Subcutaneous abdominal adipose tissue (tissue), 5 donors: Measurements from ENCODE around the gene DRC3.

ENCODE experiments used
- H3K27ac ChIP-seq: one replicate; pipeline ENCODE4 v1.7.0; 2013; ENCODE audit warnings: low read depth, mild to moderate bottlenecking, inconsistent platforms, low read length, moderate library complexity
- H3K27me3 ChIP-seq, 5 donors: one replicate each; pipeline ENCODE4 v1.7.0; 2013; ENCODE audit warnings: low read length in 5 of 5, inconsistent platforms in 1 of 5; ENCODE audit not compliant: control insufficient read depth in 5 of 5, insufficient read depth in 4 of 5
- H3K36me3 ChIP-seq, 5 donors: one replicate each; pipeline ENCODE4 v1.7.0; 2013; ENCODE audit warnings: low read length in 5 of 5; ENCODE audit not compliant: control insufficient read depth in 5 of 5, insufficient read depth in 5 of 5
- H3K4me1 ChIP-seq, 5 donors: one replicate each; pipeline ENCODE4 v1.7.0; 2013; ENCODE audit warnings: low read length in 5 of 5, mild to moderate bottlenecking in 3 of 5, moderate library complexity in 1 of 5; ENCODE audit not compliant: control insufficient read depth in 5 of 5, insufficient read depth in 5 of 5
- H3K4me3 ChIP-seq, 5 donors: one replicate each; pipeline ENCODE4 v1.7.0; 2013; ENCODE audit warnings: low read length in 5 of 5, low read depth in 1 of 5
- H3K9ac ChIP-seq, 5 donors: one replicate each; pipeline ENCODE4 v1.7.0; 2013; ENCODE audit warnings: low read length in 5 of 5, mild to moderate bottlenecking in 4 of 5, moderate library complexity in 3 of 5
- H3K9me3 ChIP-seq, 5 donors: one replicate each; pipeline ENCODE4 v1.7.0; 2013; ENCODE audit warnings: low read length in 5 of 5; ENCODE audit not compliant: control insufficient read depth in 5 of 5
- donor health status: healthy.
- donor health status: healthy.
- donor health status: healthy.
- donor health status: healthy.
- donor health status: healthy.

The DRC3 gene

GRCh38 chr17:18000030-18000408 lies 27.4 kb downstream of the DRC3 start:
- H3K36me3 ChIP-seq = no peaks in the 10 kb centered on the region
- peaks cover 0 to under 1% (median 0%) of the 10 kb centered on the region in 5 donors for H3K4me1 ChIP-seq
- H3K4me3 ChIP-seq = no peak overlapping the region
- H3K27me3 ChIP-seq = no peaks in the 10 kb centered on the region
- no peak overlapping the region for H3K27ac ChIP-seq
- no peaks in the 10 kb centered on the region for H3K9me3 ChIP-seq
- H3K9ac ChIP-seq = no peak overlapping the region

DNA sequence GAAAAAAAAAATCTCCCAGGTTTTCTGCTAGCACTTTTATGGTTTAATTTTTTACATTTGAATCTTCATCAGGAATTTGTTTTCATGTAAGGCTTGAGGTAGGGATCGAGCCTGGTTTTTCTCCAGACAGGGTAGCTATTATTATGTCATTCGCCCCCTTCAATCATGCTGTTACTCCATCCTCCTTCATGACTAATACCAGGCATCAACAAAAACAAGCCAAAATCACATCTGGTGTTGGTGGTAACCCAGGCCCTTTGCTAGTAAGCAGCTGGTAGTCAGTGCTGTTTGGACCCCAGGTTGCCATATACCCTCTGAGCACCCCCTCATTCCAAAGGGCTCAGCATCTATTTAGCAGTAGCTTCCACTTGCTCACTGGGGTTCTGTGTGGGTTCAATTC lies 29.5 kb downstream of the DRC3 start:
- H3K36me3 ChIP-seq = peaks cover 0 to 8% (median 5%) of the 10 kb centered on the region in 5 donors
- no peaks in the 10 kb centered on the region for H3K9me3 ChIP-seq
- no peak overlapping the region for H3K4me3 ChIP-seq
- no peak overlapping the region for H3K27ac ChIP-seq
- H3K4me1 ChIP-seq = no peaks in the 10 kb centered on the region
- no peaks in the 10 kb centered on the region for H3K27me3 ChIP-seq
- H3K9ac ChIP-seq = no peak overlapping the region

- Histone ChIP-seq H3K27ac (no peak overlapping the region), H3K36me3 (peaks cover 0 to 29% (median 11%) of the 10 kb centered on the region in 5 donors), H3K9me3 (no peaks in the 10 kb centered on the region), H3K4me3 (no peak overlapping the region), H3K27me3 (no peaks in the 10 kb centered on the region), H3K9ac (no peak overlapping the region), H3K4me1 (no peaks in the 10 kb centered on the region)
Observed at GRCh38 chr17:18004345-18004744, 31.7 kb downstream of the DRC3 start.

- no peaks in the 10 kb centered on the region for H3K27me3 ChIP-seq
- peaks cover 0 to 33% (median 11%) of the 10 kb centered on the region in 5 donors for H3K36me3 ChIP-seq
- H3K27ac ChIP-seq = no peak overlapping the region
- H3K9ac ChIP-seq = no peak overlapping the region
- H3K9me3 ChIP-seq = no peaks in the 10 kb centered on the region
- H3K4me1 ChIP-seq = no peaks in the 10 kb centered on the region
- no peak overlapping the region for H3K4me3 ChIP-seq
Observed at GRCh38 chr17:18004884-18005305, 32.2 kb downstream of the DRC3 start.

- no peaks in the 10 kb centered on the region for H3K27me3 ChIP-seq
- no peaks in the 10 kb centered on the region for H3K9me3 ChIP-seq
- H3K4me1 ChIP-seq = no peaks in the 10 kb centered on the region
- H3K36me3 ChIP-seq = peaks cover 0 to 37% (median 11%) of the 10 kb centered on the region in 5 donors
- no peak overlapping the region for H3K27ac ChIP-seq
- no peak overlapping the region for H3K9ac ChIP-seq
- no peak overlapping the region for H3K4me3 ChIP-seq
Observed at GRCh38 chr17:18005496-18005895, 32.8 kb downstream of the DRC3 start.

- Histone ChIP-seq H3K27me3 (no peaks in the 10 kb centered on the region), H3K4me3 (no peak overlapping the region), H3K4me1 (no peaks in the 10 kb centered on the region), H3K27ac (no peak overlapping the region), H3K36me3 (peaks cover 0 to 40% (median 18%) of the 10 kb centered on the region in 5 donors), H3K9me3 (no peaks in the 10 kb centered on the region), H3K9ac (no peak overlapping the region)
Observed at GRCh38 chr17:18006495-18007239, 34.0 kb downstream of the DRC3 start.

GRCh38 chr17:18008496-18009268 lies 36.0 kb downstream of the DRC3 start:
- Histone ChIP-seq H3K27me3 (no peaks in the 10 kb centered on the region), H3K4me3 (no peak overlapping the region), H3K36me3 (peaks cover 3 to 40% (median 18%) of the 10 kb centered on the region in 5 donors), H3K4me1 (no peaks in the 10 kb centered on the region), H3K9ac (no peak overlapping the region), H3K9me3 (no peaks in the 10 kb centered on the region), H3K27ac (no peak overlapping the region)

DNA sequence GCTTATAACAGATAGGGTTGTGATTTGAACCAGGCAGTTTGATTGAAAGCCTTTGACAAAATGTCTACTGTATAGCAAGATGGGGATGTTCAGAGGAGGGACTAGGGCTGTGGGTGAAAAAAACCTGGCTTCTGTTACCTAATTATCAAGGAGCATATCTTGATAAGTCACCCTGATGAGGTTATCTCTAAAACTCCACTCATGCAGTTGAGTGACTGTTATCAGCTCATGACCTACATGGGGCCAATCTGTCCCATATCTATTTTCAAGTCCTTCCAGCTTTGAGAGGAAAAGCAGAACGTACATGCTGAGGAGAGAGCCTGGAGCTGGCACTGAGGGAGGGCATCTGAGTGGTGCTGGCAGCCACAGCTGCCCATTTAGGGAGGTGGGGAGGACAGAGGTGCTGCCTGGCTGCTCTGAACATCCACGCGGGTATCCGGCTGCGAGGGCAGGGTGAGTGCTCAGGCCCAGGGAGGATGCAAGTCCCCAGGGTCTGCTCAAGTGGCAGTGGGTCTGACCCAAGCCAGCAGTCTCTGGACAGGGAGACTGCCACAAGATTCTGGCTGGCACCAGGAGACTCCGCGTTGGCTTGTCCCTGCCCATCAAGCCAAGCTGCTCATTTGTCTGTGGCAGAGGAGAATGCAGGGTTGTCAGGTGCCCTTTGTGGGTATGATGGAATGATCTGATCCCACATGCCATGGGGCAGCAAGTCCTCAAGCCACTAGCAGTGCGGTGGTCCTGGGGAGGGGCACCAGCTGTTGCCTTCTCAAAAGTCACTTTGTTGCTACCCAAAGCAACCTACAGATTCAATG lies 37.2 kb downstream of the DRC3 start:
- Histone ChIP-seq H3K9ac (no peak overlapping the region), H3K4me1 (peaks cover 0 to 7% (median 0%) of the 10 kb centered on the region in 5 donors), H3K27ac (no peak overlapping the region), H3K9me3 (no peaks in the 10 kb centered on the region), H3K27me3 (no peaks in the 10 kb centered on the region), H3K4me3 (no peak overlapping the region), H3K36me3 (peaks cover 3 to 40% (median 18%) of the 10 kb centered on the region in 5 donors)

DNA sequence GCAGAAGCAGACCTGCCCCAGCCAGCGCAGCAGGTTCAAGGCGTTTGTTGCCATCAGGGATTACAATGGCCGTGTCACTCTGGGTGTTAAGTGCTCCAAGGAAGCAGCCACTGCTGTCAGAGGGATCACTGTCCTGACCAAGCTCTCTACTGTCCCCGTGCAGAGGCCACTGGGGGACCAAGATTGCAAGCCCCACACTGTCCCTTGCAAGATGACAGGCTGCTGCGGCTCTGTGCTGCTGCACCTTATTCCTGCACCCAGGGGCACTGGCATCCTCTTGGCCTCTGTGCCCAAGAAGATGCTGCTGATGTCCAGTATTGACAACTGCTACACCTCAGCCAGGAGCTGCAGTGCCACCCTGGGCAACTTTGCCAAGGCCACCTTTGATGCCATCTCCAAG lies 38.6 kb downstream of the DRC3 start:
- Histone ChIP-seq H3K27me3 (no peaks in the 10 kb centered on the region), H3K4me1 (peaks cover 0 to 7% (median 0%) of the 10 kb centered on the region in 5 donors), H3K4me3 (no peak overlapping the region), H3K27ac (no peak overlapping the region), H3K9me3 (no peaks in the 10 kb centered on the region), H3K36me3 (peaks cover 3 to 51% (median 25%) of the 10 kb centered on the region in 5 donors), H3K9ac (no peak overlapping the region)
